CD4-positive, alpha-beta memory T cell (primary cell): ENCODE results near the gene HBB. TPM values are rescaled to one million over a fixed set of nuclear protein-coding genes. Genes with fewer than 3 reads are reported as not detected.
"Not testable (repeated sequence)": the region's sequence is repeated elsewhere in the genome, so short reads cannot be mapped to it uniquely, and the experiment has no call there.

Source experiments
- CTCF ChIA-PET: fragments of 350-600 bp; sonication (Branson Sonifier 250); formaldehyde crosslinking; loops from one replicate; lab custom pipeline; 2021; ENCODE audit warnings: inconsistent platforms; ENCODE audit not compliant: partially characterized antibody; lab: Charles Lee
- POLR2A ChIA-PET: fragments of 350-600 bp; sonication (Branson Sonifier 250); formaldehyde crosslinking; loops from one replicate; lab custom pipeline; 2021; ENCODE audit not compliant: partially characterized antibody; lab: Charles Lee
- DNase-seq, 5 donors: peaks; one replicate each; pipeline versions ENCODE4 v3.0.0 to v3.0.0-alpha.2; 2020 to 2022; ENCODE audit warnings: mixed read lengths in 1 of 5
- H3K27ac ChIP-seq: one replicate; pipeline ENCODE4 v1.7.0; 2013; ENCODE audit warnings: low read depth, low read length
- H3K27me3 ChIP-seq: 2 replicates; pipeline ENCODE4 v1.7.0; 2013; ENCODE audit warnings: mild to moderate bottlenecking, low read length, moderate library complexity; ENCODE audit not compliant: insufficient read depth
- H3K36me3 ChIP-seq: 2 replicates; pipeline ENCODE4 v1.7.0; 2013; ENCODE audit warnings: mild to moderate bottlenecking, low read length, moderate library complexity; ENCODE audit not compliant: insufficient read depth
- H3K4me1 ChIP-seq: 2 replicates; pipeline ENCODE4 v1.7.0; 2013; ENCODE audit warnings: mild to moderate bottlenecking, low read length, moderate library complexity; ENCODE audit not compliant: insufficient read depth
- H3K4me3 ChIP-seq, 2 donors: one replicate each; pipeline ENCODE4 v1.7.0; 2013; ENCODE audit warnings: low read length in 2 of 2, mild to moderate bottlenecking in 1 of 2
- H3K9me3 ChIP-seq, 2 donors: one replicate each; pipeline ENCODE4 v1.7.0; 2013; ENCODE audit warnings: low read length in 2 of 2, control low read depth in 1 of 2; ENCODE audit not compliant: control insufficient read depth in 1 of 2
- H3K27ac Mint-ChIP-seq, 7 donors: one replicate each; pipeline ENCODE4 v1.8.0; 2020 to 2021; ENCODE audit warnings: mixed read lengths in 7 of 7, mild to moderate bottlenecking in 6 of 7, inconsistent platforms in 3 of 7, moderate library complexity in 3 of 7
- H3K27me3 Mint-ChIP-seq, 2 donors: one replicate each; pipeline ENCODE4 v1.8.0; 2020 to 2021; ENCODE audit warnings: mixed read lengths in 2 of 2
- H3K36me3 Mint-ChIP-seq, 2 donors: one replicate each; pipeline ENCODE4 v1.8.0; 2020 to 2021; ENCODE audit warnings: mixed read lengths in 2 of 2, inconsistent platforms in 1 of 2, mild to moderate bottlenecking in 1 of 2
- H3K4me1 Mint-ChIP-seq, 4 donors: one replicate each; pipeline ENCODE4 v1.8.0; 2020 to 2021; ENCODE audit warnings: mixed read lengths in 4 of 4, mild to moderate bottlenecking in 1 of 4
- H3K4me3 Mint-ChIP-seq, 8 donors: one replicate each; pipeline ENCODE4 v1.8.0; 2020 to 2021; ENCODE audit warnings: mixed read lengths in 8 of 8, mild to moderate bottlenecking in 7 of 8, moderate library complexity in 6 of 8, inconsistent platforms in 3 of 8
- H3K9me3 Mint-ChIP-seq, 8 donors: one replicate each; pipeline ENCODE4 v1.8.0; 2020 to 2021; ENCODE audit warnings: mixed read lengths in 8 of 8, mild to moderate bottlenecking in 5 of 8, inconsistent platforms in 3 of 8, moderate library complexity in 1 of 8
- intact Hi-C: fragments of 100-400 bp; cut with micrococcal nuclease; formaldehyde crosslinking; loops from one replicate; pipeline ENCODE4 v1.15.1; 2023
- polyA plus RNA-seq, 2 donors: library from polyadenylated mRNA; unstranded; fragments of 300-500 nt; fragmentation: Illumina TruSeq; gene quantifications; one replicate each; pipeline ENCODE4 v1.2.3, GENCODE V29; 2021
- total RNA-seq, 2 experiments: library from RNA; stranded (reverse); gene quantifications; one replicate each; pipeline ENCODE4 v1.2.3, GENCODE V29; 2021

The HBB gene
- total and polyA plus RNA-seq, 4 experiments from 2014 or later, result 0.46 to 0.89 (median 0.61) TPM; not detected in 1

GRCh38 chr11:5252192-5252918 is 25.5 kb upstream of the HBB start:
- H3K27me3 Mint-ChIP-seq, result peaks cover 0 to 4% of the 10 kb centered on the region in 2 donors
- Histone ChIP-seq H3K27me3 (no peaks in the 10 kb centered on the region), H3K9me3 (no peaks in the 10 kb centered on the region), H3K4me1 (no peaks in the 10 kb centered on the region), H3K36me3 (no peaks in the 10 kb centered on the region), H3K4me3 (no peak overlapping the region), H3K27ac (no peak overlapping the region)
- H3K4me3 Mint-ChIP-seq, result no peak overlapping the region
- CTCF ChIA-PET, result no interaction called here
- H3K36me3 Mint-ChIP-seq, result no peaks in the 10 kb centered on the region
- H3K27ac Mint-ChIP-seq, result peak overlapping the region in 1 of 7 donors; percentile 26
- intact Hi-C loops, result no loop called here
- POLR2A ChIA-PET, result no interaction called here
- H3K9me3 Mint-ChIP-seq, result peaks cover 0 to 2% (median 0%) of the 10 kb centered on the region in 8 donors
- DNase-seq, result no peak
- no peaks in the 10 kb centered on the region for H3K4me1 Mint-ChIP-seq

DNA sequence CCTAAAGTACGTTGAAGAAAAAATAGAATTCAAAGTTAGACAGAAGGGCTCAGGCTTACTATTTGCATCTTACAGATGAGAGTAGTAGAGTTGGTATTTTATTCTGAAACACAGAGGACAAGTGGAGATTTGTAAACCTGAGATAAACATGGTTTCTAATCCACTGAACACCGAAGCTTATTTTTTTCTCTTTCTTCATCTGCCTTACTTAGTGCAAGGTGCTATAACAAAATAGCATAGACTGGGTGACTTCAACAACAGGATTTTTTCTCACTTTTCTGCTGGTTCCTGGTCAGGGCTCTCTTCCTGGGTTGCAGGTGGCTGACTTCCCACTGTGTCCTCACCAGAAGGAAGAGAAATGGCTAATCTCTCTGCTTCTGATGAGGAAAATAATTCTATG is 24.9 kb upstream of the HBB start:
- no peaks in the 10 kb centered on the region for H3K9me3 ChIP-seq
- Mint-ChIP-seq H3K36me3 (no peaks in the 10 kb centered on the region), H3K4me3 (no peak overlapping the region), H3K4me1 (no peaks in the 10 kb centered on the region), H3K27ac (no peak overlapping the region), H3K9me3 (peaks cover 0 to 2% (median 0%) of the 10 kb centered on the region in 8 donors), H3K27me3 (peaks cover 0 to 4% of the 10 kb centered on the region in 2 donors)
- no peak overlapping the region for H3K27ac ChIP-seq
- ChIA-PET POLR2A (no interaction called here), CTCF (no interaction called here)
- H3K4me1 ChIP-seq, result no peaks in the 10 kb centered on the region
- intact Hi-C loops, result no loop called here
- no peak for DNase-seq
- no peaks in the 10 kb centered on the region for H3K36me3 ChIP-seq
- no peak overlapping the region for H3K4me3 ChIP-seq
- no peaks in the 10 kb centered on the region for H3K27me3 ChIP-seq

DNA sequence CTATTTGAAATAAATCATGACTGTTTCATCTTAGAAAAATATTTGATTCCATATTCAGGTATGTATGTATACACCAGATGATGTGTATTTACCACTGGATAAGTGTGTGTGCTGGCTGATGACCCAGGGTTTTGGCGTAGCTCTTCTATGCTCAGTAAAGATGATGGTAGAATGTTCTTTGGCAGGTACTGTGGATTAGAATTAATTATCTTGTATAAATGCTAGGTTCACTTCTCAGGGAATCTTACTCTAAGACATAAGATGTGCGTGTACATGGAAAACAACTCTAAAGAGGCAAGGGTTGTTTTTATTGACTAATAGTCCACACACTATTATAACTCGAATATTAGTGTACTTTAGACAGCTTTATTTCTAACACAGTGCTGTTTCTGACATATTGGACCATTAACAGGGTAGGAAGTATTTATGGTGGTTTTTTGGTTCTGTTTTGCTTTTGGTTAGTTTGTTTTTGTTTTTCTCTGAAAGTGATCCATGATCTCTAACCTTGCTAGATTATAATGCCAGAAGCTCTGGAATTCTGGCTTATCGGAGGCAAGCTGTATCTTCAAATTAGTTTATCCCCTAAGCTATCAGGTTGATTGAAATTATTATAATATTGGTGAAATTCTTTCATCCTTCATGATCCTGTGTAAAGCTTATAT is 23.8 kb upstream of the HBB start:
- DNase-seq, result no peak
- Histone ChIP-seq H3K4me1 (no peaks in the 10 kb centered on the region), H3K36me3 (no peaks in the 10 kb centered on the region), H3K9me3 (no peaks in the 10 kb centered on the region), H3K4me3 (no peak overlapping the region), H3K27ac (no peak overlapping the region), H3K27me3 (no peaks in the 10 kb centered on the region)
- ChIA-PET CTCF (no interaction called here), POLR2A (no interaction called here)
- intact Hi-C loops, result no loop called here
- H3K4me1 Mint-ChIP-seq, result no peaks in the 10 kb centered on the region
- H3K36me3 Mint-ChIP-seq, result no peaks in the 10 kb centered on the region
- peaks cover 0 to 2% (median 0%) of the 10 kb centered on the region in 8 donors for H3K9me3 Mint-ChIP-seq
- peaks cover 0 to 4% of the 10 kb centered on the region in 2 donors for H3K27me3 Mint-ChIP-seq
- no peak overlapping the region for H3K4me3 Mint-ChIP-seq
- H3K27ac Mint-ChIP-seq, result no peak overlapping the region

GRCh38 chr11:5249807-5250396 is 23.0 kb upstream of the HBB start, which contains the start of gene HBG1:
HBG1 (minus strand) TSS chr11:5249857; CDS start chr11:5249804, 53 bp downstream.
- H3K27me3 Mint-ChIP-seq, CTCF ChIA-PET, H3K4me1 Mint-ChIP-seq, DNase-seq, POLR2A ChIA-PET, H3K27ac ChIP-seq, H3K9me3 Mint-ChIP-seq, H3K4me3 Mint-ChIP-seq, H3K4me3 ChIP-seq, H3K36me3 ChIP-seq, H3K4me1 ChIP-seq, intact Hi-C loops, H3K27me3 ChIP-seq, H3K36me3 Mint-ChIP-seq, H3K9me3 ChIP-seq, H3K27ac Mint-ChIP-seq: not testable (repeated sequence)

GRCh38 chr11:5248498-5248897 is 21.6 kb upstream of the HBB start:
- H3K4me1 Mint-ChIP-seq, H3K27ac Mint-ChIP-seq, intact Hi-C loops, POLR2A ChIA-PET, DNase-seq, H3K36me3 ChIP-seq, H3K27me3 ChIP-seq, H3K4me3 ChIP-seq, H3K9me3 Mint-ChIP-seq, H3K9me3 ChIP-seq, H3K4me1 ChIP-seq, H3K4me3 Mint-ChIP-seq, H3K36me3 Mint-ChIP-seq, CTCF ChIA-PET, H3K27ac ChIP-seq, H3K27me3 Mint-ChIP-seq: not testable (repeated sequence)

GRCh38 chr11:5247472-5248192 is 20.8 kb upstream of the HBB start:
- intact Hi-C loops, result no loop called here
- no peak for DNase-seq
- H3K27ac ChIP-seq, result no peak overlapping the region
- no peaks in the 10 kb centered on the region for H3K27me3 ChIP-seq
- Mint-ChIP-seq H3K4me1 (no peaks in the 10 kb centered on the region), H3K36me3 (no peaks in the 10 kb centered on the region), H3K9me3 (peaks cover 0 to 2% (median 0%) of the 10 kb centered on the region in 8 donors), H3K4me3 (no peak overlapping the region), H3K27me3 (peaks cover 0 to under 1% of the 10 kb centered on the region in 2 donors), H3K27ac (no peak overlapping the region)
- no peaks in the 10 kb centered on the region for H3K36me3 ChIP-seq
- H3K4me1 ChIP-seq, result no peaks in the 10 kb centered on the region
- ChIA-PET POLR2A (no interaction called here), CTCF (no interaction called here)
- H3K9me3 ChIP-seq, result no peaks in the 10 kb centered on the region
- no peak overlapping the region for H3K4me3 ChIP-seq
